Activated T-cell treated with anti-CD3 and anti-CD28 coated beads, Interleukin-2, amount 50 U/mL, for 4 hours (primary cell): ENCODE measurements around the gene OR52B2. TPM values are rescaled to one million over a fixed set of nuclear protein-coding genes. Genes with fewer than 3 reads are reported as not detected.
A peak's percentile ranks its signal among the peaks of the same experiment; 100 is the strongest.

Experiments used
- ATAC-seq, 2 donors: fragments of 200-7000 bp; cut with Tn5 transposase; one replicate each; pipeline ENCODE4 v1.10.0; 2021
- DNase-seq: peaks from one replicate; pipeline ENCODE4 v3.0.0-alpha.2; 2020
- H3K27me3 Mint-ChIP-seq: one replicate; pipeline ENCODE4 v1.8.0; 2021; ENCODE audit warnings: low read depth, mixed read lengths
- H3K36me3 Mint-ChIP-seq: one replicate; pipeline ENCODE4 v1.8.0; 2022; ENCODE audit warnings: mixed read lengths; ENCODE audit not compliant: insufficient read depth
- H3K4me1 Mint-ChIP-seq: one replicate; pipeline ENCODE4 v1.8.0; 2021; ENCODE audit warnings: low read depth, mixed read lengths
- H3K4me3 Mint-ChIP-seq: one replicate; pipeline ENCODE4 v1.8.0; 2021; ENCODE audit warnings: mild to moderate bottlenecking, moderate library complexity, mixed read lengths
- H3K9me3 Mint-ChIP-seq: one replicate; pipeline ENCODE4 v1.8.0; 2021; ENCODE audit warnings: mixed read lengths
- total RNA-seq, 3 donors: library from RNA; stranded (reverse); gene quantifications; one replicate each; pipeline ENCODE4 v1.2.1, GENCODE V29; 2021

OR52B2 gene
- not detected for total RNA-seq

- ATAC-seq (no peak), DNase-seq (no peak)
- Mint-ChIP-seq H3K4me1 (no peaks in the 10 kb centered on the region), H3K27me3 (peaks cover 12% of the 10 kb centered on the region), H3K9me3 (peaks cover 3% of the 10 kb centered on the region), H3K36me3 (no peaks in the 10 kb centered on the region), H3K4me3 (no peak within 1 kb of the TSS)
These were observed at the start of gene OR52B2 for GRCh38 chr11:6170226-6170625. Gene OR52B2 (minus strand): TSS chr11:6170326. CDS start chr11:6170326, 0 bp downstream.

GRCh38 chr11:6219359-6219758, 49.2 kb upstream of the OR52B2 start:
- no peak for ATAC-seq
- Mint-ChIP-seq H3K4me1 (peaks cover 2% of the 10 kb centered on the region), H3K27me3 (no peaks in the 10 kb centered on the region), H3K9me3 (no peaks in the 10 kb centered on the region), H3K4me3 (no peak overlapping the region), H3K36me3 (peaks cover 63% of the 10 kb centered on the region)
- DNase-seq = no peak

- Mint-ChIP-seq H3K9me3 (no peaks in the 10 kb centered on the region), H3K4me3 (no peak overlapping the region), H3K4me1 (peaks cover 2% of the 10 kb centered on the region), H3K27me3 (no peaks in the 10 kb centered on the region), H3K36me3 (peaks cover 54% of the 10 kb centered on the region)
- DNase-seq (no peak), ATAC-seq (no peak)
These were observed 47.6 kb upstream of the OR52B2 start for GRCh38 chr11:6217722-6218121.

- Mint-ChIP-seq H3K36me3 (peaks cover 43% of the 10 kb centered on the region), H3K4me3 (no peak overlapping the region), H3K4me1 (peaks cover 2% of the 10 kb centered on the region), H3K27me3 (no peaks in the 10 kb centered on the region), H3K9me3 (no peaks in the 10 kb centered on the region)
- no peak for DNase-seq
- no peak for ATAC-seq
These were observed 46.4 kb upstream of the OR52B2 start for GRCh38 chr11:6216501-6216900.

- H3K9me3 Mint-ChIP-seq = no peaks in the 10 kb centered on the region
- no peak for ATAC-seq
- H3K27me3 Mint-ChIP-seq = no peaks in the 10 kb centered on the region
- H3K4me3 Mint-ChIP-seq = no peak overlapping the region
- peaks cover 2% of the 10 kb centered on the region for H3K4me1 Mint-ChIP-seq
- DNase-seq = no peak
- H3K36me3 Mint-ChIP-seq = peaks cover 45% of the 10 kb centered on the region
These were observed 44.4 kb upstream of the OR52B2 start for GRCh38 chr11:6214530-6214929.

- ATAC-seq (no peak), DNase-seq (no peak)
- H3K4me3 Mint-ChIP-seq = no peak overlapping the region
- H3K27me3 Mint-ChIP-seq = no peaks in the 10 kb centered on the region
- no peaks in the 10 kb centered on the region for H3K9me3 Mint-ChIP-seq
- peaks cover 44% of the 10 kb centered on the region for H3K36me3 Mint-ChIP-seq
- H3K4me1 Mint-ChIP-seq = no peaks in the 10 kb centered on the region
These were observed 40.3 kb upstream of the OR52B2 start for GRCh38 chr11:6210274-6210955.

GRCh38 chr11:6209801-6210200, 39.7 kb upstream of the OR52B2 start:
- H3K4me3 Mint-ChIP-seq = no peak overlapping the region
- ATAC-seq = no peak
- H3K27me3 Mint-ChIP-seq = no peaks in the 10 kb centered on the region
- peaks cover 4% of the 10 kb centered on the region for H3K4me1 Mint-ChIP-seq
- no peaks in the 10 kb centered on the region for H3K9me3 Mint-ChIP-seq
- DNase-seq = no peak
- H3K36me3 Mint-ChIP-seq = peaks cover 40% of the 10 kb centered on the region

- Mint-ChIP-seq H3K4me3 (no peak overlapping the region), H3K9me3 (no peaks in the 10 kb centered on the region), H3K27me3 (no peaks in the 10 kb centered on the region), H3K4me1 (peaks cover 30% of the 10 kb centered on the region), H3K36me3 (peaks cover 48% of the 10 kb centered on the region)
- DNase-seq (no peak), ATAC-seq (no peak)
These were observed 36.5 kb upstream of the OR52B2 start for GRCh38 chr11:6206456-6207180.

GRCh38 chr11:6205366-6205765, 35.2 kb upstream of the OR52B2 start, which contains the start of gene C11orf42:
Gene C11orf42 (plus strand): TSS chr11:6205557. CDS start chr11:6205616, 59 bp downstream.
- no peaks in the 10 kb centered on the region for H3K27me3 Mint-ChIP-seq
- no peak within 1 kb of the TSS for H3K4me3 Mint-ChIP-seq
- peaks cover 38% of the 10 kb centered on the region for H3K4me1 Mint-ChIP-seq
- ATAC-seq (no peak), DNase-seq (no peak)
- no peaks in the 10 kb centered on the region for H3K9me3 Mint-ChIP-seq
- peaks cover 41% of the 10 kb centered on the region for H3K36me3 Mint-ChIP-seq

- Mint-ChIP-seq H3K27me3 (no peaks in the 10 kb centered on the region), H3K9me3 (no peaks in the 10 kb centered on the region), H3K4me3 (no peak overlapping the region), H3K4me1 (peaks cover 38% of the 10 kb centered on the region), H3K36me3 (peaks cover 37% of the 10 kb centered on the region)
- DNase-seq (no peak), ATAC-seq (no peak)
These were observed 34.6 kb upstream of the OR52B2 start for GRCh38 chr11:6204706-6205105.

- Mint-ChIP-seq H3K4me1 (peaks cover 38% of the 10 kb centered on the region), H3K9me3 (no peaks in the 10 kb centered on the region), H3K4me3 (no peak overlapping the region), H3K36me3 (peaks cover 27% of the 10 kb centered on the region), H3K27me3 (no peaks in the 10 kb centered on the region)
- ATAC-seq (no peak), DNase-seq (no peak)
These were observed 33.2 kb upstream of the OR52B2 start for GRCh38 chr11:6203327-6203726.

GRCh38 chr11:6202041-6202440, 31.9 kb upstream of the OR52B2 start:
- Mint-ChIP-seq H3K9me3 (no peaks in the 10 kb centered on the region), H3K27me3 (no peaks in the 10 kb centered on the region), H3K36me3 (peaks cover 21% of the 10 kb centered on the region), H3K4me1 (peaks cover 40% of the 10 kb centered on the region), H3K4me3 (no peak overlapping the region)
- ATAC-seq (no peak), DNase-seq (no peak)

GRCh38 chr11:6201481-6201880, 31.4 kb upstream of the OR52B2 start:
- no peak overlapping the region for H3K4me3 Mint-ChIP-seq
- no peaks in the 10 kb centered on the region for H3K9me3 Mint-ChIP-seq

GRCh38 chr11:6200975-6201374, 30.8 kb upstream of the OR52B2 start:
- Mint-ChIP-seq H3K4me1 (peaks cover 48% of the 10 kb centered on the region), H3K36me3 (peaks cover 14% of the 10 kb centered on the region), H3K27me3 (peaks cover 2% of the 10 kb centered on the region)

More at GRCh38 chr11:6201481-6201880, 31.4 kb upstream of the OR52B2 start:
- ATAC-seq (peak; percentile 47 to 66), DNase-seq (no peak)
- H3K27me3 Mint-ChIP-seq = no peaks in the 10 kb centered on the region
- H3K36me3 Mint-ChIP-seq = peaks cover 15% of the 10 kb centered on the region
- H3K4me1 Mint-ChIP-seq = peaks cover 43% of the 10 kb centered on the region

More at GRCh38 chr11:6200975-6201374, 30.8 kb upstream of the OR52B2 start:
- DNase-seq (no peak), ATAC-seq (no peak)
- H3K4me3 Mint-ChIP-seq = no peak overlapping the region
- H3K9me3 Mint-ChIP-seq = no peaks in the 10 kb centered on the region
